ENCODE measurements around the gene SORCS3.

- TF ChIP-seq CTCF (conservative IDR thresholded peaks at IDR 0.05) (no peak), EZH2 (IDR thresholded peaks at IDR 0.05; ENCODE audit: low read depth) (no peak)
Measured at GRCh38 chr10:104921763-104922162, 280.7 kb downstream of the SORCS3 start.
